Measurements from ENCODE around the gene PIP5K1C. TPM values are rescaled to one million over a fixed set of nuclear protein-coding genes. Genes with fewer than 3 reads are reported as not detected.
A peak's percentile ranks its signal among the peaks of the same experiment; 100 is the strongest.

The PIP5K1C gene
- total RNA-seq, 1 experiment from 2014 or later: 13.7 TPM

DNA sequence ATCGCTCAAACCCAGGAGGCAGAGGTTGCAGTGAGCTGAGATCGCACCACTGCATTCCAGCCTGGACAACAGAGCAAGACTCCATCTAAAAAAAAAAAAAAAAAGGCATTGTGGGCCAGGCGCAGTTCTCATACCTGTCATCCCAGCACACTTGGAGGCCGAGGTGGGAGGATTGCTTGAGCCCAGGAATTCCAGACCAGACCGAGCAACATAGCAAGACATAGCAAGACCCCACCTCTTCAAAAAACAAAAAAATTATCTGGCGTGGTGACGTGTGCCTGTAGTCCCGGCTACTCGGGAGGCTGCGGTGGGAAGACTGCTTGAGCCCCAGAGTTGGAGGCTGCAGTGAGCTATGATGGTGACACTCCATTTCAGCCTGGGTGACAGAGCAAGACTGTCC is 18.0 kb downstream of the PIP5K1C start:
- DNase-seq: no peak
- Histone ChIP-seq H3K4me3 (ENCODE audit: insufficient read depth, low read depth, low read length) (no peak overlapping the region), H3K27me3 (ENCODE audit: control insufficient read depth, insufficient read depth, low read length) (no peaks in the 10 kb centered on the region), H3K36me3 (replicated peaks; ENCODE audit: control insufficient read depth, insufficient read depth, low read length) (0 out of 2 replicates have a peak, but pooled peaks cover 3% of the 10 kb centered on the region)

DNA sequence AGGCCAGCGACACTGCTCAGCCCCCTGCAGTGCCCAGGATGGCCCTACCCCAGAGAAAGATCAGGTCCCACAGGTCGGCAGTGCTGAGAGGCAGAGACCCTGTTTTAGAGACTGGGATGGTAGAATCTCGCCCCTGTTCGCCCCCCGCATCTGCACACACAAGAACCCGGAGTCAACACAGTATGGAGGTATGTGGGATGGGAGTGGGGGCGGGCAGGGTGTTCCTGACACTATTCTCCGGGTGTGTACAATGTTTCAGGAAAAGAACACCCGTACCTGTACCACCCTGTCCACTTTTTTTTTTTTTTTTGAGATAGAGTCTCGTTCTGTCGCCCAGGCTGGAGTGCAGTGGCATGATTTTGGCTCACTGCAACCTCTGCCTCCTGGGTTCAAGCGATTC is 19.3 kb downstream of the PIP5K1C start:
- no peaks in the 10 kb centered on the region for H3K27me3 ChIP-seq (ENCODE audit: control insufficient read depth, insufficient read depth, low read length)
- no peak for DNase-seq
- 0 out of 2 replicates have a peak, but pooled peaks cover 3% of the 10 kb centered on the region for H3K36me3 ChIP-seq (replicated peaks; ENCODE audit: control insufficient read depth, insufficient read depth, low read length)

DNA sequence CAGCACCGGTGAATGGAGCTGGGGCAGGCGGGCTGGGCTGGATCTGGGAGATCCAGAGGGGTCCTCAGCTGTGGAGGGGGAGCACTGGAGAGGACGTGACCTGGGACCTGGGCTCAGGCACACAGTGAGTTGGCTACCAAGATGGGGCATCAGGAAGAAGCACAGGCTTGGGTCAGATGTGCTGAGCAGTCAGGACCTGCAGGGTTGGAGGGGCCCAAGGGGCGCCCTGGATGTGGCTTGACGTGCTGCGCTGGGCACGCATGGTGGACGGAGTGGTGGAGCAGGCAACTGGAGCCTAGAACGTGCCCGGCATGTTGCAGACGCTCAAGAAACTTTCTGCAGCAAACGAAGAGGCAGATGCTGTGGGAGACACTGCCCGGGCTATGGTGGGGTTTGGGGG is 20.7 kb downstream of the PIP5K1C start:
- H3K4me3 ChIP-seq (ENCODE audit: insufficient read depth, low read depth, low read length): no peak overlapping the region
- H3K36me3 ChIP-seq (replicated peaks; ENCODE audit: control insufficient read depth, insufficient read depth, low read length): 0 out of 2 replicates have a peak, but pooled peaks cover 3% of the 10 kb centered on the region
- DNase-seq: no peak
- no peaks in the 10 kb centered on the region for H3K27me3 ChIP-seq (ENCODE audit: control insufficient read depth, insufficient read depth, low read length)

More for the DNA sequence above, 19.3 kb downstream of the PIP5K1C start:
- H3K4me3 ChIP-seq (ENCODE audit: insufficient read depth, low read depth, low read length): no peak overlapping the region

DNA sequence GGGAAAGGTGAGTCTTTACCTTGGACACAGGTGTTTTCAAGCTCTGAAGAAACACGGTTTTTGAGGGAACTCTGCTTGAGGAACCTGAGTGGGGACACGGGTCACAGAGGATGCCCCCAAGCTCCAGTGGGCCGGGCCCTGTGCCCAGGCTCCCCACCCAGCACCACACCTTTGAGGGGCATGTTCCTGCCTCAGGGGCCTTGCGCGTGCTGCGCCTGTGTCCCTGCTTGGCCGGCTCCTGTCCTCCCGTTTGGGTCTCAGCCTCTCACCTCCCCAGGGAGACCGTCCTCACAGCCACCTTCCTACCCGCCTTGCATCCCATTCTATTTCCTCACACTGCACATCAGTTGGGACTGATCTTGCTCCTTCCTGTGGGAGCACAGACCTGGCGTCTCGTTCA is 21.1 kb downstream of the PIP5K1C start:
- no peaks in the 10 kb centered on the region for H3K27me3 ChIP-seq (ENCODE audit: control insufficient read depth, insufficient read depth, low read length)
- H3K4me3 ChIP-seq (ENCODE audit: insufficient read depth, low read depth, low read length): no peak overlapping the region
- no peak for DNase-seq
- H3K36me3 ChIP-seq (replicated peaks; ENCODE audit: control insufficient read depth, insufficient read depth, low read length): no peaks in the 10 kb centered on the region

DNA sequence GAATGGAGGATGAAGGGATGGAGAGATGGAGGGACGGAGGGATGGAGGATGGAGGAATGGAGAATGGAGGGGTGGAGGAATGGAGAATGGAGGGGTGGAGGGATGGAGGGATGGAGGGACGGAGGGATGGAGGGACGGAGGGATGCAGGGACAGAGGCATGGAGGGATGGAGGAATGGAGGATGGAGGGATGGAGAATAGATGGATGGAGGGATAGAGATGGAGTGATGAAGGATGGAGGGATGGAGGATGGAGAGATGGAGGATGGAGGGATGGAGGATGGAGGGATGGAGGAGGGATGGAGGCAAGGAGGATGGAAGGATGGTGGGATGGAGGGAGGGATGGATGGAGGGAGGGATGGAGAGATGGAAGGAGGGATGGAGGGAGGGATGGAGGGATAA is 22.1 kb downstream of the PIP5K1C start:
- DNase-seq: no peak
- H3K27me3 ChIP-seq (ENCODE audit: control insufficient read depth, insufficient read depth, low read length): no peaks in the 10 kb centered on the region
- no peak overlapping the region for H3K4me3 ChIP-seq (ENCODE audit: insufficient read depth, low read depth, low read length)
- no peaks in the 10 kb centered on the region for H3K36me3 ChIP-seq (replicated peaks; ENCODE audit: control insufficient read depth, insufficient read depth, low read length)

DNA sequence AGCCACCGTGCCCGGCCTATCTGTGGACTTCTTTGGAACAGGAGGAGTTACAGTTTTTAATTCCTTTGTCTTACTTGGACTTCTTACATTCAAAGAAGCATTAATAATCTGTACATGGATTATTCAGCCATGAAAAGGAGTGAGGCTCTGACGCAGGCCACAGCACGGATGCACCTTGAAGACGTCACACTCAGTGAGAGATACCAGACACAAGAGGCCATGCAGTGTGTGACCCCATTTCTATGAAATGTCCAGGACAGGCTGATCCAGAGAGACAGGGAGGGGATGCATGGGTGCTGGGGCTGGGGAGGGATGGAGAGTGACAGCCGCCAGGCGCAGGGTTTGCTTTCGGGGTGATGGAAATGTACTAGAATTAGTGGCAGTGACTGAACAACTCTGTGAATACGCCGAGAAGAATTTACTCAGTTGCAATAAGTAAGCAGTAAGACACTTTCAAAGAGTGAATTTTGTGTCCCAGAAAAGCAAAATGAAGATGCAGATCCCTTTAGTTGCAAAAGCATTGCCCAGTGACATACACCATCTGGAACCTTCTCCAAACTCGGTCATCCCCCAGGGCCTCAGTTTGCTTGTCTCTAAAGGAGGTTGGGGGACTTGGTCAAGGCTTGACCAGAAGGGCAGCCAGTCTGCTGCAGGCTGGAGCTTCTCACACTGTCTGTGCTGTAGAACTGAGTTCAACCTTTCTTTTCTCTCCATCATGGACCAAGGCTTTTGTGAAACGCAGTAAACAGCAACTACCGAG is 25.3 kb downstream of the PIP5K1C start:
- H3K27me3 ChIP-seq (ENCODE audit: control insufficient read depth, insufficient read depth, low read length): no peaks in the 10 kb centered on the region
- no peak for DNase-seq
- no peaks in the 10 kb centered on the region for H3K36me3 ChIP-seq (replicated peaks; ENCODE audit: control insufficient read depth, insufficient read depth, low read length)
- H3K4me3 ChIP-seq (ENCODE audit: insufficient read depth, low read depth, low read length): no peak overlapping the region

DNA sequence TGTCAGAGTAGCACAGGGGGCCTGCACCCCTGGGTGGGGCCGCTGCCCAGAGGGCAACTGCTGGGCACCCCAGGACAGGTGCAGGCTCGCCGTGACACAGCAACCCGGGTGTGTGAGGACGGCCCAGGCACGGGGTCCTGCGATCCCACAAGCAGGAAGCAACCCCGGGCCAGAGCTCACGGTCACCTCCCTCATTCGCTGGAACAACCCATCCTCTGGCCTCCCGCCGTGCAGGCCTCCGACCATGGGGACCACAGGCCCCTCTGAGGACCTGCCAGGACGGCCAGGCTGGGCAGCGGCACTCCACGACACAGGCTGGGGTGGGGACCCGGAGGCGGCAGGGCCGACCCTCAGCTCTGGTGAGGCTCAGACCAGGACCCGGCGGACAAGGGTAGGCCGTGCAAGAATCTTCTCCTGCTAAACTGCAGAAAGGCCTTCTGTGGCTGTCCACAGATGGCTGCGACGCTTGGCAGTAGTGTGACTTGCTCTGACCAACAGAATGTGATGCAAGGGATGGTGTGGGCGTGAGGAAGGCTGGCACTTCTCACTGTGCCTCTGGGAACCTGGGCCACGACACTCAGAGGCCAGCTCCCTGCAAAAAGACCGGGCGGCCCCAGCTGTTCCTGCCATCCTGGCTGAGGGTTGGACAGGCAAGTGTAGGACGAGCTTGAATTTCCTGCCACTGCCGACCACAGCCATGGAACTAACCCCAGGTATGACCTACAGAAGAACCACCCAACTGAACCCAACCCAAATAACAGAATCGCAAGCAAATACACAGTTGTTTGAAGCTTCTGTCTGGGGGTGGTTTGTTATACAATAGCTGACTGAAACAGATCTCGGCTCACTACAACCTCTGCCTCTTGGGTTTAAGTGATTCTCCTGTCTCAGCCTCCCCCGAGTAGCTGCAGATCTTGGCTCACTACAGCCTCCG is 26.5 kb downstream of the PIP5K1C start:
- no peak overlapping the region for H3K4me3 ChIP-seq (ENCODE audit: insufficient read depth, low read depth, low read length)
- no peaks in the 10 kb centered on the region for H3K36me3 ChIP-seq (replicated peaks; ENCODE audit: control insufficient read depth, insufficient read depth, low read length)
- no peak for DNase-seq
- H3K27me3 ChIP-seq (ENCODE audit: control insufficient read depth, insufficient read depth, low read length): no peaks in the 10 kb centered on the region

DNA sequence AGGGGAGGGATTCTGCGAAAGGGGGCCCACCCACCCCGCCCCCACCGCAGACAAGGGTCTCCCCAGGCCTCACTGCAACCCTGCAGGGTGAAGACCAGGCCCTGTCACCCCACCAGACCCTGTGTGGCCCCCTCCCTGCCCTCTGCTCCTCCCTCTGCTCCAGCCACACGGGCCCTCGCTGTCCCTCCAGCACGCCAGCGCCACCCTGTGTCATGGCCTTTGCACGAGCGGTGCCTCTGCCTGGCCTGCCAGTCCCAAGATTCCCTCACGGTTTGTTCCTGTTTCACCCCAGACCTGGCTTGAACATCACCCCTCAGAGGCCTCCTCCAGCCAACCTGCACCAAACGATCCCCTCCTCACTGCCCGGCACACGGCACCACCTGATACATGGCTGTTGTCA is 27.3 kb downstream of the PIP5K1C start:
- no peaks in the 10 kb centered on the region for H3K27me3 ChIP-seq (ENCODE audit: control insufficient read depth, insufficient read depth, low read length)
- H3K4me3 ChIP-seq (ENCODE audit: insufficient read depth, low read depth, low read length): no peak overlapping the region
- H3K36me3 ChIP-seq (replicated peaks; ENCODE audit: control insufficient read depth, insufficient read depth, low read length): no peaks in the 10 kb centered on the region
- DNase-seq: peak; percentile 85

DNA sequence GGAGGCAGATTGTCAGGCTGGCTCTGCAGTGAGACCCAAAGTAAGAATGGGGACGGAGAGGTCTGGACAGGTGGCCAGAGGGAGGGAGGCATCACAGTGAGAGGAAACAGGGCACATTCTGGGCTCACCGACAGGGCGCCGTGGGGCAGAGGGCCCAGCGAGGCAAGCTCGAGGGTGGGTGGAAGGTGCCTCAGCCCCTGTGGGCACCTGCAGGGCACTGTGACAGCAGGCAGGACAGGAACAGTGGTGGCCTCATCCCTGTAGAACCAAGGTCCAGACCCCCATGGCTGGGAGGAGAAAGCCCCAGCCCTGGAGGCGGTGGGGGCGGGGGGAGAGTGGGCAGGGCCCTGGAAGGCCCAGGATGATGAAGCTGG is 27.7 kb downstream of the PIP5K1C start:
- H3K36me3 ChIP-seq (replicated peaks; ENCODE audit: control insufficient read depth, insufficient read depth, low read length): no peaks in the 10 kb centered on the region
- no peak for DNase-seq
- H3K27me3 ChIP-seq (ENCODE audit: control insufficient read depth, insufficient read depth, low read length): no peaks in the 10 kb centered on the region
- no peak overlapping the region for H3K4me3 ChIP-seq (ENCODE audit: insufficient read depth, low read depth, low read length)

DNA sequence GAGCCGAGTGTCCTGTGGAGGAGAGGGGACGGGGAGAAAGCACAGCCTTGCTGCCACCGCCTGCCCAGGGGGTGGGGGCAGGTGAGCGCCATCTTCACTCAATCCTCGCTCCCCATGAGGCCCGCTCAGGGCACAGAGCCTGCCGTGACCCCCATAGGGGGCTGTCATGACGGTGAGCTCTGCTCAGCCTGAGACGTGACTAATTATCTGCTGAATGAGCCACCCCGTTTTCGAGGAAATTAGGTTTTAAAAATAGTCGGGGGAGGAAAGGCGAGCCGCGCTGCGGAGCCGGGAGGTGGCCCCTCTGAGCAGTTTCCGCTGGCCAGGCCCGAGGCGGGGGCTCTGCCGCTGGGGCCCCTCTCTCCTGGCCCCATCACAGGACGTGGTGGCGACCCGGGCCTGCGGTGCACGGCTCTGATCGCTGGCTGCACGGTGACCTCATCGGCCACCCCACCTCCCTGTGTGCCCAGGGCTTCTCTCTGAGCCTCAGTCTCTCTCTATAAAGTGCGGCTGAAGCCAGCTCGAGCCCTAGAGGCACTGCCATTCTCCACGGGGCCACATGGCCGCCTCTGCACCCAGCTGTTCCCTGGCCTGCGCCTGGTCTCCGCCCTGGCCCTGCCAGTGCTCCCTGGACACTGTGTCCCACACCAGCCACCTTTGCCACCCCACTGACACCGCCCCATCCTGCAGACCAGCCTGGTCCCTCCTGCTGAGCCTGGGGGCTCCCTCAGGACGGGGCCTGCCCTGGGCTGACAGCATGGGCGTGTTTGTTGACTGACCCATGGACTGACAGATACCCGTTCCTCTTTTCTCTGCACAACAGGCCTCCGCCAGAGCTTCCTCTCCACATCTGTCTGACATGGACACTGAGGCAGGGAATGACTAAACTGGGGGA is 28.3 kb downstream of the PIP5K1C start:
- peak; percentile 82 for DNase-seq
- Histone ChIP-seq H3K4me3 (ENCODE audit: insufficient read depth, low read depth, low read length) (no peak overlapping the region), H3K27me3 (ENCODE audit: control insufficient read depth, insufficient read depth, low read length) (no peaks in the 10 kb centered on the region), H3K36me3 (replicated peaks; ENCODE audit: control insufficient read depth, insufficient read depth, low read length) (no peaks in the 10 kb centered on the region)

DNA sequence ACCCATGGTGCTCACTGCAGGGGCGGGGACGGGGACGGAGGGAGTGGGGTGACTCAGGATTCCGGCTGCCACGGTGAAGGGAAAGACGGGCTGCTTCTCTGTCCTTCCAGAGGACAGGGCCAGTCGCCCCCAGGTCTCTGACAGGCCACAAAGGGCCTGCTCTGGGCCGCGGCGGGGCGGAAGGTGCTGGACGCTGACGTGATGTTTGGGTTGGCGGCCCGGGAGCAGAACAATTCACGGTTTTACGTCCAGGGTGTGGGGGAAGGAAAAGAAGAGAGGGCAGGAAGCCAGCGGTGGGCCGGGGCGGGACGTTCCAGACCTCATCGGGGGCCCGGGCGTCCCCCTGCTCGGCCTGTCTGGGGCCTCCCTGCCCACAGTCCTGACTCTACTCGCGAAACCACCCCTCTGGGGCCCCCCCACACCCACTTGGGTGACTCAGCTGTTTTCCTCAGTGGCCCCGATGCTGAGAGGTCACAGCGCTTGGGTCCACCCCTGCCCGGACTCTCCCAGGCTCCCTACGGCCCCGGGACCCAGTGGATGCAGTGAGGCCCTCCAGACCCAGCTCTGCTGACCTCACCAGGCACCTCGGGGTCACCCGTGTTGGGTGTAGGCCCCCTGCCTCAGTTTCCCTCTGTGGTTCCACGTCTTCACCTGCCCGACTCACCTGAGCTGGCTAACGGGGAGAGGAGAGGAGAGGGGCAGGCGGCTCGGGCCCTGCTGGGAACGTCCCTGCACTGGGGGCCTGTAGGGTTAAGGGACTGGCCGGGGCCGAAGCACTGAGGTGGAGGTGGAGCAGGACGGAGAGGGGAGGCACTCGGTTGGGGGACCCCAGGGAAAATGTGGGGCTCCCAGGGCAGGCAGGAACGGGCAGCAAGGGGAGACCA is 29.2 kb downstream of the PIP5K1C start:
- Histone ChIP-seq H3K4me3 (ENCODE audit: insufficient read depth, low read depth, low read length) (no peak overlapping the region), H3K27me3 (ENCODE audit: control insufficient read depth, insufficient read depth, low read length) (no peaks in the 10 kb centered on the region), H3K36me3 (replicated peaks; ENCODE audit: control insufficient read depth, insufficient read depth, low read length) (0 out of 2 replicates have a peak, but pooled peaks cover 1% of the 10 kb centered on the region)
- DNase-seq: peak; percentile 81

DNA sequence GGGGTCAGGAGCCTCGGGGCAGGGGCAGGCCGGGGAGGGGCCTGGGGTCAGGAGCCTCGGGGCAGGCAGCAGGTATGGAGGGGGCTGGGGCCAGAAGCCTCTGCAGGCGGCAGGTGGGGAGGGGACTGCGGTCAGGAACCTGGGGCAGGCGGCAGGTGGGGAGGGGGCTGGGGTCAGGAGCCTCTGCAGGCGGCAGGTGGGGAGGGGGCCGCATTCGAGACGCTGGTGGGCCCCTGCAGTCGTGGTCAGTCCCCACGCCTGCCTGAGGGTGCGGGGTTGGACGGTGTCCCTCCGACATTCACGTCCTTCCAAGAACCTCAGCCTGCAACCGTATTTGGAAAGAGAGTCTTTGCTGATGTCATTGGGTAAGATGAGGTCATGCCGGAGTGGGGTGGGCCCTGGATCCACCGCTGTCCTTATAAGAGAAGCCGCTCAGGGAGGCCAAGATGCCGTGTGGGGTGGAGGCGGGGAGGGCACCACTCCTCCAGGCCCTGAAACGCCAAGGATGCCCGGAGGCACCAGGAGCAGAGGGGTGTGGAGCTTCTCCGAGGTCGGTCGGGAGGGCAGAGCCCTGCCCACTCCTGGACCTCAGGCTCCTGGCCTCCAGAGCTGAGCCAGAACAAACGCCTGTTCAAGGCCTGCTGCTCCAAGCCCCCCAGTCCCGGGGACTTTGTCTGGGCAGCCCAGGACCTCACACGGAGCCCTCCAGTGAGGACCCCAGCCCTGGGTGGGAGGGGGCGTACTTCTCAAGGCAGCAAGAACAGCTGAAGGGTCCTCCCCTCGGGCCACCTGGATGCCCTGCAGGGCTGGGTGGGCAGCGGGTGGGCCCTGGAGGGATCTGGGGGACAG is 30.1 kb downstream of the PIP5K1C start:
- Histone ChIP-seq H3K27me3 (ENCODE audit: control insufficient read depth, insufficient read depth, low read length) (no peaks in the 10 kb centered on the region), H3K36me3 (replicated peaks; ENCODE audit: control insufficient read depth, insufficient read depth, low read length) (0 out of 2 replicates have a peak, but pooled peaks cover 1% of the 10 kb centered on the region), H3K4me3 (ENCODE audit: insufficient read depth, low read depth, low read length) (no peak overlapping the region)
- DNase-seq: peak; percentile 82

Measured in H7 (cell line).